NCI-H1092 (cell line): ENCODE data around the gene TMIGD3.

Experiments used
- DNase-seq: peaks from one replicate; lab custom pipeline; 2025; lab: John Stamatoyannopoulos, UW

Gene TMIGD3

DNA sequence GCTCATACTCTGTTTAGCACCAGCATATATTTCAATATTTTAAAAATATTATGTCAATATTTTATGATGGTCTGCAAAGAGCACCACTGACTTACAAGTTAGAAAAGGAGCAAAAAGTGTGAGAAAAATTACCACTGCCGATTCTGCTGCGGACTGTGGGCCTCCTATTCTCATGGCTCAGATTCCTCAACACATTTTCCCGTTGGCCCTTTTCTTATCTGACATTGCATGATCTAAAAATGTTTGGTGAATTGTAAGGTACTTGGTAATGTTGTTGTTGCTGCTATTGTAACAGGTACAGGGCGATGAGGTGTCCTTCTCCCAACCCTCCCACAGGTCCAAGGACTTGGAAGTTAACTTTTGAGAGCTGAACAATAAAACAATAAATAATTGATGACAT is 28.9 kb downstream of the TMIGD3 start:
- no peak for DNase-seq

GRCh38 chr1:111474106-111474505 is 29.3 kb downstream of the TMIGD3 start:
- DNase-seq, result no peak

- no peak for DNase-seq
Observed at GRCh38 chr1:111471538-111471937, 31.9 kb downstream of the TMIGD3 start.

GRCh38 chr1:111471012-111471411 is 32.4 kb downstream of the TMIGD3 start:
- no peak for DNase-seq

DNA sequence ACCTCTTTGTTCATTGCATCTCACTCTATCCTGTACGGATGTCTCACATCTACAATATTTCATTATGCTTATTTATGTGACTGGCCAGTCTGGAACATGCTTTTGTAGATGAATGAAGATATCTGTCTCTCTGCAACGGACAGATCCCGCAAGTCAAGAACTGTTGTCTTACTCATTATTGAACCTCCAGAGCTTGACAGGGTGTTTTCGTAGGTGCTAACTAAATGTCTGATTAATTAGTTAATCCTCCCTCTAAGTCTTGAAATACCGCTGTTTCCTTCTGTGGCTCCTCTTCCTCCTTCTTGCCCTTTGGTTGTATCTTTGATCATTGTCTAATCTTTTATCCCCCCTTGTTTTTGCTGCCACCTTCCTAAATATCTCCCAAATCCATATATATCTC is 32.8 kb downstream of the TMIGD3 start:
- no peak for DNase-seq

GRCh38 chr1:111469539-111469938 is 33.9 kb downstream of the TMIGD3 start:
- no peak for DNase-seq

GRCh38 chr1:111468717-111469100 is 34.7 kb downstream of the TMIGD3 start:
- no peak for DNase-seq

DNA sequence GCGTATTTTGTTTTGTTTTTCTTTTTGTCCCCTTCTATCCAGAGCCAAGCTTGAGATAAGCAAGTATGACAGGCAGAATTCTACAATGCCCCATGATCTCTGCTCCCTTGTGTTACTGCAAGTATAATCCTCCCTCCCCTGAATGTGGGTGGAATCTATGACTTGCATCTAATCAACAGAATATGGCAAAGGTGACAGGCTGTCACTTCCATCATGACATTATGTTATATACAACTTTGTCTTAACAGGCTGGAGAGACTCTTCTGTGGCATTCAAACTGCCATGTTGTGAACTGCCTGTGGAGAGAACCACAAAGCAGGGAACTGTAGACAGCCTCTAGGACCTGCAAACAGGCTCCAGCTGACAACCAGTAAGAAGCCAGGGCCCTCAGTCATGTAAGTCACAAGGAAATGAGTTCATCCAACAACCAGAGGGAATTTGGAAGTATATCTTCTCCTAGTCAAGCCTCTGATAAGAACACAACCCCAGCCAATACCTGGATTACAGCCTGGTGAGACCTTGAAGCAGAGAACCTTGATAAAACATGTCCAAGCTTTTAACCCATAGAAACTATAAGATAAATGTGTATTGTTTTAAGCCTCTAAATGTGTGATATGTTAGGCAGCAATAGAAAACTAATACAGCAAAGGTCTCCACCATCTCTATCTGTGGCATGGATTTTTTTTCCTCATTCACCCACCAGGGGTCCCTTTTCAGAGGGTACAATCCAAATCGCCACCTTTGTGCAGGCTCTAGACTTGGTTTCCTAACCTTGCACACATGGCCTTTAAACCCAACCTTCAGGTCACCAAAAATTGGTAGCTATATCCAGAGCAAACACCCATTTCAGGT is 35.3 kb downstream of the TMIGD3 start:
- DNase-seq, result no peak

DNA sequence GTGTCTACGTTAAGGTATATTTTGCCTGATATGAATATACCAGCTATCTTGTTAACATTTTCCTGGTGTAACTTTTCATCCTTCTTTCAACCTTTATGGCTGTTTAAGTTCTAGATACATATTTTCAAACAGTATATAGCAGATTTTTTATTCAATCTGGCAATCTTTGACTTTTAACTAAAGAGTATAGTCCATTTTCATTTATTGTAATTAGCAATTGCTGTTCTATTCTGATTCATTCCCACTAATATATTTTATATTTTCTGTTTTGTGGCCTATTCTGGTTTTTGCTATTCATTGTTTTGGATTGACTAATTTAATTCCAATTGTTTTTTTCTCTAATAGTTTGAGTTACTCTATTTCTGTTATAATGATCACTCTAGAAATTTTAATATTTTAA is 37.0 kb downstream of the TMIGD3 start:
- no peak for DNase-seq

- DNase-seq, result no peak
Observed at GRCh38 chr1:111465754-111466153, 37.7 kb downstream of the TMIGD3 start.

DNA sequence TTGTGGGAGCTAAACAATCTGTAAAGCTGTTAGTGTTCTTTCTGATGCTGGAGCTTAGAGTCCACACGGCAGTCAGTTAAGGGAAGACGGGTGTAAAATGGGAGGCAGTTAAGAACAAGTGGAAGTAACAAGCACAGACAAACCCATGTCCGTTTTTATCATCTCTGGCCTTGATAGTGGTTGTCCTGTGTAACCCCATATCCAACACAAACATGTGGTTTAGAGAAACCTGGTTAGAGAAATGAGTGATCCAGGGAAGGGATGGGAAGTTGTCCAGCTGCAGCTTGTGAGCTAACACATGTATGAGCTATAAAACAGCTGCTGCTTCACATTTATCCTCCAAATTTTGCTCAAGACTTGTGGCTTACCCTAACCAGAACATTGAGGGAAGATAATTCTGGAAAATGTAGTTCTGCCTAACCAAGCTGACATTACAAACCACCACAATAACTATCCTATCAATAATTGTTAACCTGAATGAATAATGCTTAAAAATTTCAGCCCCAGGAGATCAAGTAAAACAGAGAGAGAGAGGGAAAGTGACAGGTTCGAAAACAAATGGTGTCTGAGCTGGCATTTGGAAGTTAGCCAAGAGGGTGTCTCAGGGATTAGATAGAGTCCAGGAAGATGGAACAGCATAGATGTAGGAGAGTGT is 40.3 kb downstream of the TMIGD3 start:
- no peak for DNase-seq

GRCh38 chr1:111462370-111463028 is 40.9 kb downstream of the TMIGD3 start:
- DNase-seq, result no peak

DNA sequence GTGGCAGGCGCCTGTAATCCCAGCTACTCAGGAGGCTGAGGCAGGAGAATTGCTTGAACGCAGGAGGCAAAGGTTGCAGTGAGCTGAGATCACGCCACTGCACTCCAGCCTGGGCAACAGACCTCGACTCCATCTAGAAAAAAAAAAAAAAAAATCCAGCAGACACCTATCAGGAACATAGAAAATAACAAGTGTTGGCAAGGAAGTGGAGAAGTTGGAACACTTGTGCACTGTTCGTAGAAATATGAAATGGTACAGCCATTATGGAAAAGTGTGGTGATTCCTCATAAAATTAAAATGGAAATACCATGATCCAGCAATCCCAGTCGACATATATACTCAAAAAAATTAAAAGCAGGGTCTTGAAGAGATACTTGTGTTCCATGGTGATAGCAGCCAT is 41.7 kb downstream of the TMIGD3 start:
- no peak for DNase-seq

GRCh38 chr1:111455642-111456031 is 47.8 kb downstream of the TMIGD3 start:
- no peak for DNase-seq

DNA sequence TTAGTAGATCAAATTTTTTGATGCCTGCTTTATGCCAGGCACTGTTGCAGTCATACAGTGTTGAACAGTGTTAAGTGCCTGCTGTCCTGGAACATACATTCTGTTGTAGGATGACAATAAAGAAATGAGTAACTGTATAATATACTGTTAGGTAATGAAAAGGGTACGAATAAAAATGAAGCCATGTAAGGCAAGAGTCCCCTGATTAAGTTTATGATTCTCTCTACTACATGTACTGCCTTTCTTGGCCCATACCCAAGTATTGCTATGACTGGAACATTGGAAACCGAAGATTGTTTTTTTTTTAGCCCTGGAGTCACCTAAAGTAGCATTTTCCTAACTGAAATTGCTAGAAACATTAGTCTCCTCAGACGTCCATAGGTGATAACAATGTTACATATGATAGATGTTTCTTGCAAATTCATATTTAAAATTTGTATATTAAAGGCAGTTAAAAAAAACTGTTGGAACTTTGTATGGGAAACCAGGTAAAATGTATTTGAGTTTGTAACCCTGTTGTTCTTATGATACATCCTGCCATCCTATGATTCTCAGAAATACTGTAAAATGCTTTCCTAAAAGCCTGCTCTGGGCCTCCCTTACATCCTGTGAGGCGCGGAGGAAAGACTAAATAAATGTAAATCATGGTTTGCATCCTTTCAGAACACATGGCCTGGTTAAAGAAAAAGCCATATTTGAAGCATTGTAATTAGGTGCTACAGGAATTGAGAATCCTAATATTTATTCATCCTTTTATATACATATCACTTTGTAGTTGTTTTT is 48.4 kb downstream of the TMIGD3 start:
- DNase-seq, result no peak

GRCh38 chr1:111453706-111454105 is 49.7 kb downstream of the TMIGD3 start:
- no peak for DNase-seq

GRCh38 chr1:111452581-111452980 is 50.9 kb downstream of the TMIGD3 start:
- DNase-seq, result no peak

DNA sequence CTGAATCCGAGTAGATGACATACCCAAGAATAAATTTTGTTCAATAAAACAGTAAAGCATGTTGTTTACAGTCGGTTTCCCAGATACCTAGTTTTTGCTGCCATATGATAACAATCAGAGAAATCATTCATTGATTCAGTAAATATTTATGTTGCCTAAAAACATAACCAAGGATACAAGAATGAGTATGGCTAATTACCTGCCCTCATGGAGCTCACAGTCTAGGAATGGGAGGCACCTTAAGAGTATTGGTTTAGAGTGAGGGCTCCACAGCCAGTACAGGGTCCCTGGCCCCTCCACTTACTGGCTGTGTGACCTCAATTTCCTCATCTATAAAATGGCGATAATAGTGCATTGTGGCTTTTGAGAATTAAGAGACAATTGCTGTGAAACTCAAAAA is 53.2 kb downstream of the TMIGD3 start:
- DNase-seq, result no peak

- DNase-seq, result no peak
Observed at GRCh38 chr1:111449703-111450017, 53.8 kb downstream of the TMIGD3 start.

DNA sequence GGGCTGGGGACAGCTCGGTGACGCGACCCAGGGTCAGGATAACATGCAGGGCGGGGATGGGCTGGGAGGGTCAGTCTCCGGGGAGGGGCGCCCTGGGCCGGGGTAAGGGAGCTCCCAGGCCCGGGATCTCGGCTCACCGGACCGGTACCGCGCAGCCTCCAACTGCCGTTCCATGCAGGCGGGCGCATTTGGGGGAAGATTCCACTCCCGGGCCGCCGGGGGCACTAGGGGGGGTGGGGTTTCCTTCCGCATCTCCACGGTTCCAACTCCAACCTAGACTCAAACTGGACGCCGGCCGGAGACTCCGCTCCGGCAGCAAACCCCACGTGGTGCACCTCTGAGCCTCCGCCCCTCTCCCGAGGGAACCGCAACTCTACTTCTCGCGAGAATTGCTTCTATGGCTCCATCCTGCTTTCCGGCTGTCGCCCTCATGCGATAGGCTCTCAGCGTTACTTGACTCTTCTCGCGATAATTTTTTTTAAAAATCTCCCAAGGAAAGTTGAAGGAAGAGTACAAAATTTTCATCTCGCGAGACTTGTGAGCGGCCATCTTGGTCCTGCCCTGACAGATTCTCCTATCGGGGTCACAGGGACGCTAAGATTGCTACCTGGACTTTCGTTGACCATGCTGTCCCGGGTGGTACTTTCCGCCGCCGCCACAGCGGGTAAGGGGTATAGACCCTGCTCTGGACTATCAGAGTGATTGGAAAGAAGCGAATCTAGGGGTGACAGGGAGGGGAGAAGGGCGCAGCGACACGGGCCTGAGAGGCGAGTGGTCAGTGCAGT is 54.3 kb downstream of the TMIGD3 start, which contains the start of the genes ATP5PB and WDR77:
Gene ATP5PB, plus strand, starts transcription at position 547 of the 785 bp plus-strand sequence. Its CDS starts 78 bp downstream, at position 625.
Gene WDR77, minus strand, starts transcription at position 339 of the 785 bp plus-strand sequence. Its CDS starts 87 bp downstream, at position 252.
- DNase-seq, result peak; percentile 99

- no peak for DNase-seq
Observed at GRCh38 chr1:111448482-111448917, 54.9 kb downstream of the TMIGD3 start.
